GM18907 (cell line): ENCODE data around the gene LSM12.
"Not testable (repeated sequence)": the region's sequence is repeated elsewhere in the genome, so short reads cannot be mapped to it uniquely, and the experiment has no call there.

Experiments used
- ATAC-seq: cut with Tn5 transposase; IDR thresholded peaks from one replicate; pipeline ENCODE4 v1.9.1; 2021; ENCODE audit warnings: mild to moderate bottlenecking, moderate library complexity; ENCODE audit not compliant: unreplicated experiment

Gene LSM12

GRCh38 chr17:44008205-44008909 lies 58.1 kb downstream of the LSM12 start:
- no peak for ATAC-seq

- peak; percentile 7 for ATAC-seq
Measured at GRCh38 chr17:44007346-44008204, 58.9 kb downstream of the LSM12 start.

GRCh38 chr17:44006598-44007345 lies 59.7 kb downstream of the LSM12 start:
- peak; percentile 71 for ATAC-seq

- ATAC-seq = no peak
Measured at GRCh38 chr17:44006272-44006597, 60.2 kb downstream of the LSM12 start.

- ATAC-seq = no peak
Measured at GRCh38 chr17:44005527-44006271, 60.8 kb downstream of the LSM12 start.

GRCh38 chr17:44004761-44005526 lies 61.5 kb downstream of the LSM12 start:
- no peak for ATAC-seq

GRCh38 chr17:44004077-44004760 lies 62.3 kb downstream of the LSM12 start, which contains the start of gene NAGS:
Gene NAGS (plus strand): TSS chr17:44004622. CDS start chr17:44004664, 42 bp downstream.
- ATAC-seq = no peak

GRCh38 chr17:44002141-44002848 lies 64.2 kb downstream of the LSM12 start:
- ATAC-seq = no peak

- ATAC-seq = no peak
Measured at GRCh38 chr17:44001461-44001920, 65.0 kb downstream of the LSM12 start.

- ATAC-seq = no peak
Measured at GRCh38 chr17:44000871-44001460, 65.5 kb downstream of the LSM12 start.

GRCh38 chr17:44000141-44000860 lies 66.2 kb downstream of the LSM12 start:
- ATAC-seq = no peak

GRCh38 chr17:43999024-43999423 lies 67.4 kb downstream of the LSM12 start:
- ATAC-seq = no peak

- no peak for ATAC-seq
Measured at GRCh38 chr17:43998552-43998951, 67.9 kb downstream of the LSM12 start.

- not testable (repeated sequence) for ATAC-seq
Measured at GRCh38 chr17:43997180-43997579, 69.3 kb downstream of the LSM12 start.

GRCh38 chr17:43995150-43995471 lies 71.4 kb downstream of the LSM12 start:
- no peak for ATAC-seq

- no peak for ATAC-seq
Measured at GRCh38 chr17:43994272-43995149, 72.0 kb downstream of the LSM12 start.

- ATAC-seq = no peak
Measured at GRCh38 chr17:43992641-43993040, 73.8 kb downstream of the LSM12 start.
